Measurements from ENCODE around the gene TMOD1.

Gene TMOD1

GRCh38 chr9:97559111-97559514, 57.6 kb downstream of the TMOD1 start:
- DNase-seq = no peak
- Histone ChIP-seq H3K4me1 (peaks cover 47% of the 10 kb centered on the region), H3K9me3 (no peaks in the 10 kb centered on the region), H3K27me3 (no peaks in the 10 kb centered on the region), H3K36me3 (peaks cover 66% of the 10 kb centered on the region), H3K4me3 (ENCODE audit: low read depth, low read length) (no peak overlapping the region)
- no peak for TF ChIP-seq CTCF (IDR thresholded peaks at IDR 0.05; ENCODE audit: low read depth, low read length)

GRCh38 chr9:97560154-97560553, 58.7 kb downstream of the TMOD1 start:
- no peak for TF ChIP-seq CTCF (IDR thresholded peaks at IDR 0.05; ENCODE audit: low read depth, low read length)
- Histone ChIP-seq H3K9me3 (no peaks in the 10 kb centered on the region), H3K4me3 (ENCODE audit: low read depth, low read length) (no peak overlapping the region), H3K36me3 (peaks cover 66% of the 10 kb centered on the region), H3K27me3 (no peaks in the 10 kb centered on the region), H3K4me1 (peaks cover 50% of the 10 kb centered on the region)
- DNase-seq = no peak

GRCh38 chr9:97560851-97561250, 59.4 kb downstream of the TMOD1 start:
- DNase-seq = no peak
- Histone ChIP-seq H3K9me3 (no peaks in the 10 kb centered on the region), H3K4me1 (peaks cover 47% of the 10 kb centered on the region), H3K4me3 (ENCODE audit: low read depth, low read length) (no peak overlapping the region), H3K27me3 (no peaks in the 10 kb centered on the region), H3K36me3 (peaks cover 66% of the 10 kb centered on the region)
- TF ChIP-seq CTCF (IDR thresholded peaks at IDR 0.05; ENCODE audit: low read depth, low read length) = no peak

- Histone ChIP-seq H3K9me3 (no peaks in the 10 kb centered on the region), H3K36me3 (peaks cover 64% of the 10 kb centered on the region), H3K4me1 (peaks cover 41% of the 10 kb centered on the region), H3K4me3 (ENCODE audit: low read depth, low read length) (no peak overlapping the region), H3K27me3 (no peaks in the 10 kb centered on the region)
- DNase-seq = no peak
- no peak for TF ChIP-seq CTCF (IDR thresholded peaks at IDR 0.05; ENCODE audit: low read depth, low read length)
Observed at GRCh38 chr9:97561501-97561900, 60.0 kb downstream of the TMOD1 start.

- Histone ChIP-seq H3K27me3 (no peaks in the 10 kb centered on the region), H3K4me3 (ENCODE audit: low read depth, low read length) (no peak overlapping the region), H3K4me1 (peaks cover 31% of the 10 kb centered on the region), H3K36me3 (peaks cover 71% of the 10 kb centered on the region), H3K9me3 (no peaks in the 10 kb centered on the region)
- DNase-seq = no peak
- no peak for TF ChIP-seq CTCF (IDR thresholded peaks at IDR 0.05; ENCODE audit: low read depth, low read length)
Observed at GRCh38 chr9:97562542-97562941, 61.1 kb downstream of the TMOD1 start.

GRCh38 chr9:97563458-97564135, 62.1 kb downstream of the TMOD1 start:
- no peaks in the 10 kb centered on the region for H3K9me3 ChIP-seq
- H3K27me3 ChIP-seq = no peaks in the 10 kb centered on the region
- DNase-seq = no peak
- H3K36me3 ChIP-seq = peaks cover 74% of the 10 kb centered on the region
- TF ChIP-seq CTCF (IDR thresholded peaks at IDR 0.05; ENCODE audit: low read depth, low read length) = no peak
- H3K4me3 ChIP-seq (ENCODE audit: low read depth, low read length) = no peak overlapping the region
- peaks cover 24% of the 10 kb centered on the region for H3K4me1 ChIP-seq
